ENCODE results near the gene NLGN1.

Gene NLGN1

DNA sequence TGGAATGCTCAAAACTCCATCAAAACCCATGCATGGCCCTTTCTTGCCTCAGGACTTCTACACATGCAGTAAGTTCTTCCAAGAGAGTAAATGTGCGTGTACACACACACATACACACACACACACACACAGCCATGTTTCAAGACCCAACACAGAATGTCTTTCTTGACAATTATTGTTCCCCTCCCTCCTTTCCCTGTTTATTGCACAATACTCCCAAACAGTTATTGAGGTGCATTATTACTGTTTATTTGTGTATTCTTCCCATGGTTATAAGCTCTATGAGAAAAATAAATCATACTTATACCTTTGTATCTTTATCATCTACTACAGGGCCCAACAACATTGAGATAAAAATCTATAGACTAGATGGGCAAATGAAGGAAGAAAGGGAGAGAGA is 937.8 kb downstream of the NLGN1 start:
- TF ChIP-seq FOXP2 (optimal IDR thresholded peaks at IDR 0.05; ENCODE audit: borderline replicate concordance, extremely low read depth, extremely low read length, insufficient read depth): no peak
- TF ChIP-seq, protein P1, sequence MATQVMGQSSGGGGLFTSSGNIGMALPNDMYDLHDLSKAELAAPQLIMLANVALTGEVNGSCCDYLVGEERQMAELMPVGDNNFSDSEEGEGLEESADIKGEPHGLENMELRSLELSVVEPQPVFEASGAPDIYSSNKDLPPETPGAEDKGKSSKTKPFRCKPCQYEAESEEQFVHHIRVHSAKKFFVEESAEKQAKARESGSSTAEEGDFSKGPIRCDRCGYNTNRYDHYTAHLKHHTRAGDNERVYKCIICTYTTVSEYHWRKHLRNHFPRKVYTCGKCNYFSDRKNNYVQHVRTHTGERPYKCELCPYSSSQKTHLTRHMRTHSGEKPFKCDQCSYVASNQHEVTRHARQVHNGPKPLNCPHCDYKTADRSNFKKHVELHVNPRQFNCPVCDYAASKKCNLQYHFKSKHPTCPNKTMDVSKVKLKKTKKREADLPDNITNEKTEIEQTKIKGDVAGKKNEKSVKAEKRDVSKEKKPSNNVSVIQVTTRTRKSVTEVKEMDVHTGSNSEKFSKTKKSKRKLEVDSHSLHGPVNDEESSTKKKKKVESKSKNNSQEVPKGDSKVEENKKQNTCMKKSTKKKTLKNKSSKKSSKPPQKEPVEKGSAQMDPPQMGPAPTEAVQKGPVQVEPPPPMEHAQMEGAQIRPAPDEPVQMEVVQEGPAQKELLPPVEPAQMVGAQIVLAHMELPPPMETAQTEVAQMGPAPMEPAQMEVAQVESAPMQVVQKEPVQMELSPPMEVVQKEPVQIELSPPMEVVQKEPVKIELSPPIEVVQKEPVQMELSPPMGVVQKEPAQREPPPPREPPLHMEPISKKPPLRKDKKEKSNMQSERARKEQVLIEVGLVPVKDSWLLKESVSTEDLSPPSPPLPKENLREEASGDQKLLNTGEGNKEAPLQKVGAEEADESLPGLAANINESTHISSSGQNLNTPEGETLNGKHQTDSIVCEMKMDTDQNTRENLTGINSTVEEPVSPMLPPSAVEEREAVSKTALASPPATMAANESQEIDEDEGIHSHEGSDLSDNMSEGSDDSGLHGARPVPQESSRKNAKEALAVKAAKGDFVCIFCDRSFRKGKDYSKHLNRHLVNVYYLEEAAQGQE (IDR thresholded peaks at IDR 0.05; ENCODE audit: insufficient read depth in 1 of 2, low read depth in 2 of 2, low read length in 2 of 2): no peak
- no peak for TF ChIP-seq POLR2AphosphoS5 (IDR thresholded peaks at IDR 0.05; ENCODE audit: low read depth, low read length)
- no peak for TF ChIP-seq SIN3A (IDR thresholded peaks at IDR 0.05; ENCODE audit: borderline replicate concordance, insufficient read depth, low read length)
- TF ChIP-seq TAF1 (IDR thresholded peaks at IDR 0.05; ENCODE audit: borderline replicate concordance, insufficient read depth, low read length): no peak

DNA sequence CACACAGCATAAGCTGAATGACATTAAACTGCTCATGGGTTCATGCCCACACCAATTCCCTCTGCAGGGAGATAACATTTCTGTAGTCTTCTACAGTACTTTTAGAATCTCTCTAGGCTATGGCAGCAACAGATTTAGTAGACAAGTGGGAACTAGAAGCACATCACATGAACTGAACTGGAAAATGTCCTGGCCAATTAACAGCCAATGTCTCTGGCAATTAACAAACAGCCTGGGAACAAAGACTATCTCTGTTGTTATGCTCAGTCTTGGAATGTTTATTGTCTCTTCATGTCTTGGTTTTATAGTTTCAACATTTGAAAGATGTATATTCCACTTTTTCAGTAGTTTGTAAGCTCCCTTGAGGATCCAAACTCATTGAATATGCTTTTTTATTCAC is 938.4 kb downstream of the NLGN1 start:
- no peak for TF ChIP-seq FOXP2 (optimal IDR thresholded peaks at IDR 0.05; ENCODE audit: borderline replicate concordance, extremely low read depth, extremely low read length, insufficient read depth)
- TF ChIP-seq SIN3A (IDR thresholded peaks at IDR 0.05; ENCODE audit: borderline replicate concordance, insufficient read depth, low read length): no peak
- TF ChIP-seq POLR2AphosphoS5 (IDR thresholded peaks at IDR 0.05; ENCODE audit: low read depth, low read length): no peak
- no peak for TF ChIP-seq TAF1 (IDR thresholded peaks at IDR 0.05; ENCODE audit: borderline replicate concordance, insufficient read depth, low read length)
- TF ChIP-seq, protein P1 (IDR thresholded peaks at IDR 0.05; ENCODE audit: insufficient read depth in 1 of 2, low read depth in 2 of 2, low read length in 2 of 2): no peak
